Right lobe of liver (tissue), 6 donors: ENCODE data around the gene WFIKKN2. TPM values are rescaled to one million over a fixed set of nuclear protein-coding genes. Genes with fewer than 3 reads are reported as not detected.

Experiments used
- ATAC-seq, 4 donors: fragments of 200-7000 bp; cut with Tn5 transposase; one replicate each; pipeline ENCODE4 v1.9.1; 2020; ENCODE audit warnings: mild to moderate bottlenecking in 4 of 4, moderate library complexity in 4 of 4
- DNase-seq, 3 donors: peaks; one replicate each; pipeline ENCODE4 v3.0.0-alpha.2; 2020
- H3K27ac ChIP-seq, 3 donors: fragments of 200-600 bp; one replicate each; pipeline ENCODE4 v1.8.0; 2022
- H3K27me3 ChIP-seq, 2 donors: fragments of 200-600 bp; one replicate each; pipeline ENCODE4 v1.8.0; 2022
- H3K36me3 ChIP-seq, 4 donors: fragments of 200-600 bp; sonication (generic) in 1 of 4; one replicate each; pipeline versions ENCODE4 v1.5.1 to v1.8.0; 2017 to 2022; ENCODE audit warnings: control low read depth in 1 of 4
- H3K4me1 ChIP-seq, 4 donors: fragments of 200-600 bp; sonication (generic) in 1 of 4; one replicate each; pipeline versions ENCODE4 v1.5.1 to v1.8.0; 2017 to 2022; ENCODE audit warnings: control low read depth in 1 of 4
- H3K4me3 ChIP-seq, 3 donors: fragments of 200-600 bp; one replicate each; pipeline ENCODE4 v1.8.0; 2022
- H3K9me3 ChIP-seq, 4 donors: fragments of 200-600 bp; sonication (generic) in 1 of 4; one replicate each; pipeline versions ENCODE4 v1.5.1 to v1.8.0; 2017 to 2022; ENCODE audit warnings: control low read depth in 1 of 4
- POLR2A ChIP-seq: fragments of 450-650 bp; IDR thresholded peaks from one replicate; pipeline ENCODE4 v1.6.1; 2017; ENCODE audit warnings: antibody characterized with exemption, mild to moderate bottlenecking
- WGBS: methylation state at CpG from one replicate; pipeline ENCODE4 v1.1.6; 2018; ENCODE audit warnings: low coverage, low lambda C conversion rate; ENCODE audit not compliant: insufficient coverage; ENCODE audit errors: missing lambda C conversion rate; 5-methylcytosine and 5-hydroxymethylcytosine counted together
- intact Hi-C, 2 donors: fragments of 100-400 bp; cut with DNase I; formaldehyde crosslinking; loops; one replicate each; pipeline versions ENCODE4 v1.11.2 to v1.14.1; 2022
- total RNA-seq, 6 experiments: library from RNA; depleted of rRNA in 2 of 6; stranded (reverse); fragments of >200 nt in 2 of 6; fragmentation: NEBNext Ultra II Directional in 3 of 6; extraction: Animal tissue kit (Norgen Biotek cat#: 25700) in 3 of 6; gene quantifications; one replicate each; pipeline versions ENCODE4 v1.1.0 to v1.2.4, GENCODE V29; 2016 to 2023
- TF ChIP-seq, protein P1 (sequence below), 4 donors: fragments of 200-600 bp in 3 of 4; fragments of 450-650 bp in 1 of 4; IDR thresholded peaks; one replicate each; pipeline versions ENCODE4 v1.5.1 to v1.8.0; 2016 to 2022; ENCODE audit warnings: antibody characterized with exemption in 4 of 4, mild to moderate bottlenecking in 2 of 4
- donor health status: DM: no; HTN: yes; CAD: no.
- donor health status: DM: no; HTN: no; CAD: no.
- donor health status: DM: no; HTN: no; CAD: no.
- donor health status: DM: no; HTN: yes; CAD: no.
- donor health status: DM: no; HTN: yes; CAD: no.

The WFIKKN2 gene
- total RNA-seq, 6 experiments from 2014 or later: not detected

DNA sequence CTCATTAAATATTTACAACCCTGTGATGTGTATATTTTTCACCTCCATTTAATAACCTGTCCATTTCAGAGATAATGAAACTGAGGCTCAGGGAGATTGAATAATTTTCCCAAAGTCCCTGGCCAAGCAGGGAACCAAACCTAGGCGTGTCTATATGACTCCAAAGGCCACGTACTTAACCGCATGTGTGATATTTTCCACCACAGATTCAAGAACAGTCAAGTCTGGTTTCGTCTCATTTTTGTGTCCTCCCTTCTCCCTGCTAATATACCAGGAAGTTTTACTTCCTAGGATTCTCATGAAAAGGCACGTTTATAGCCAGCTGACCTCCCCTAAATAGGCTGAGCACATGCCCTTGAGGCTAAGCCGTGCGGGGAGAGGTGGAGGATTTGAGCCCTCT, 15.3 kb downstream of the WFIKKN2 start:
- Histone ChIP-seq H3K36me3 (no peaks in the 10 kb centered on the region), H3K27me3 (no peaks in the 10 kb centered on the region), H3K27ac (no peak overlapping the region), H3K9me3 (no peaks in the 10 kb centered on the region), H3K4me1 (peaks cover 0 to 30% (median 15%) of the 10 kb centered on the region in 4 donors), H3K4me3 (no peak overlapping the region)
- ATAC-seq (no peak), DNase-seq (no peak)
- TF ChIP-seq POLR2A: no peak
- TF ChIP-seq, protein P1, sequence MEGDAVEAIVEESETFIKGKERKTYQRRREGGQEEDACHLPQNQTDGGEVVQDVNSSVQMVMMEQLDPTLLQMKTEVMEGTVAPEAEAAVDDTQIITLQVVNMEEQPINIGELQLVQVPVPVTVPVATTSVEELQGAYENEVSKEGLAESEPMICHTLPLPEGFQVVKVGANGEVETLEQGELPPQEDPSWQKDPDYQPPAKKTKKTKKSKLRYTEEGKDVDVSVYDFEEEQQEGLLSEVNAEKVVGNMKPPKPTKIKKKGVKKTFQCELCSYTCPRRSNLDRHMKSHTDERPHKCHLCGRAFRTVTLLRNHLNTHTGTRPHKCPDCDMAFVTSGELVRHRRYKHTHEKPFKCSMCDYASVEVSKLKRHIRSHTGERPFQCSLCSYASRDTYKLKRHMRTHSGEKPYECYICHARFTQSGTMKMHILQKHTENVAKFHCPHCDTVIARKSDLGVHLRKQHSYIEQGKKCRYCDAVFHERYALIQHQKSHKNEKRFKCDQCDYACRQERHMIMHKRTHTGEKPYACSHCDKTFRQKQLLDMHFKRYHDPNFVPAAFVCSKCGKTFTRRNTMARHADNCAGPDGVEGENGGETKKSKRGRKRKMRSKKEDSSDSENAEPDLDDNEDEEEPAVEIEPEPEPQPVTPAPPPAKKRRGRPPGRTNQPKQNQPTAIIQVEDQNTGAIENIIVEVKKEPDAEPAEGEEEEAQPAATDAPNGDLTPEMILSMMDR (IDR thresholded peaks at IDR 0.05): no peak
- WGBS: 81% methylated on average over 7 of the region's 7 CpGs
- intact Hi-C loops: loop anchor here in 1 of 2 donors (5.0 kb wide), 1 partner anchor 102 kb away; no protein-coding TSS in a partner anchor

DNA sequence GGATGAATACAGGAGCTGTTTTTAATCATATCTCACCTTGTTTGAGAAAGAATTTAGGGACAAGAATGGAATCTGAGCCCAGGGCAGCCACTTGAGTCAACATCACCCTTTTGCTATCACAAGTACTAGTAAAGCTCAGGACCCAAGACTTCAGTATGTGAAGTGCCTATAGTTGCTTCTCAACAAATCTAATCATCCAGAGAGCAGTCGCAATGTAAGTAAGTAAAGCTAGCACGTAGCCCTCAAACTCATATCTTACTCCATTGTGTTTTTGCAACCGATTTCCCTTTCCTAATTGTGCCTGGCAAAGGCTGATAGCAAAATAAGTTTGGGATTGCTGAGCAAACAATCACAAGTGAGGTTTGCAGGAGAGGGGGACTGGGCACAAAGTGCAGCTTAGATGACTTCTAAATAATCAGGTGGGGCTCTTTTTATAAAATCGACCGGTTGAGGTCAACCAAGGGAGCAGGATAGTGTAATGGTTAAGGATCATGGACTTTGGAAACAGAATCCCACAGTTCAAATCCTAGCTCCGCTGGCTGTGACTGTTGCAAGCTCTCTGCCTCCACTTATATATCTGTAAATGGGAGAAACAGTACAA, 17.7 kb downstream of the WFIKKN2 start:
- no peak overlapping the region for H3K4me3 ChIP-seq
- peak overlapping the region; percentile 76 to 94 (median 81) for H3K27ac ChIP-seq
- H3K9me3 ChIP-seq: no peaks in the 10 kb centered on the region
- ATAC-seq (peak; percentile 59 to 82 (median 68)), DNase-seq (peak in 1 of 3 donors; percentile 74)
- peaks cover 0 to 40% (median 18%) of the 10 kb centered on the region in 4 donors for H3K4me1 ChIP-seq
- H3K36me3 ChIP-seq: no peaks in the 10 kb centered on the region
- intact Hi-C loops: loop anchor here in 1 of 2 donors (5.0 kb wide), 1 partner anchor 99 kb away; no protein-coding TSS in a partner anchor
- TF ChIP-seq POLR2A: peak; percentile 39
- TF ChIP-seq, protein P1 (IDR thresholded peaks at IDR 0.05): no peak
- H3K27me3 ChIP-seq: no peaks in the 10 kb centered on the region
- 33% methylated on average over 6 of the region's 6 CpGs for WGBS

DNA sequence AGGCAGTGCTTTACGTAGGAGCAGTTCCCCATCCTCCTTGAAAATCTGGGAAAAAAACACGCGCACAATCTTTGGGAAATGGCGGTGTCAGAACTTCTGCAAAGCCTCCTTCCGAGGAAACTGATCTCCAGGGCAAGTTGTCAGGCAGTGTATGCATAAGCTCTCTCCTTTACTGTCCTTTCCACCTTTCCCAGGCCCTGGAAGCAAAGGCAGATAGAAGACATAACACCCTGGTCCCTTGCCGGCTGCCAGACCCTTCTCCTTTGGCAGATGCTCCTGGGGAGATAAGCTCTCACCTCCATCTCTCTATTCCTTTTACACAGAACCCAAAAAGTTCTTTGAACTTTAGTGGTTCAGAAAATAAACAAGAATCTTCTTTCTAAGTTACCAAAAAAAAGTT, 18.4 kb downstream of the WFIKKN2 start:
- Histone ChIP-seq H3K27ac (peak overlapping the region in 2 of 3 donors; percentile 81 to 94), H3K36me3 (no peaks in the 10 kb centered on the region), H3K9me3 (no peaks in the 10 kb centered on the region), H3K27me3 (no peaks in the 10 kb centered on the region), H3K4me3 (no peak overlapping the region), H3K4me1 (peaks cover 0 to 40% (median 18%) of the 10 kb centered on the region in 4 donors)
- no peak for DNase-seq
- no peak for ATAC-seq
- 64% methylated on average over 5 of the region's 6 CpGs for WGBS
- intact Hi-C loops: loop anchor here in 1 of 2 donors (5.0 kb wide), 1 partner anchor 99 kb away; no protein-coding TSS in a partner anchor
- no peak for TF ChIP-seq POLR2A
- TF ChIP-seq, protein P1 (IDR thresholded peaks at IDR 0.05): no peak

DNA sequence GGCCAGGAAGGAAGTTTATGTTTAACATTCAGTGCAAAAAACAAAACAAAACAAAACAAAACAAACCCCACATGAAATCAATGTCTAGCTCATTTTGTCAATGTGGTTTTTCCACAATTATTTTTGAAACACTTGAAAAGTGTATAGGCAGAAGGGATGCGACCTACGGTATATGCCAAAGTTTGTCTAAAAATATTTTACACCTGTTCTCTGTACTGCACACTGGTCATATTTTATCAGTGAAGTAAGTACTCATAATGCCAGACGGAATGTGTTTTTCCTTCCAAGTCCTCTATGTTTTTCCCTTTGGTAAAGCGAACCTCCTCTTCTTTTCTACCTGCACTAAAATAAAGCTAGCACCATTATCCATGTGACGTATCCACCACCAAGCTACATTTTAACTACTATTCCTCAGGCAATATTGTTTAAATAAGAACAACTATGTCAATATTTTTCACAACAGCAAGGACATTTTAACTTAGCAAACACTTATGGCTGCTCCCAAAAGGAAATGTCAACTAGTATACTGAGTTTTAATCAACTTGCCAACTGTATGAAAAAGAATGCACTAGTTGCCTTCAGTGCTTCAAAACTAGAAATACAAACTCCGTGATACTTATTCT, 20.4 kb downstream of the WFIKKN2 start:
- peak overlapping the region; percentile 19 to 94 (median 66) for H3K27ac ChIP-seq
- ATAC-seq: peak; percentile 31 to 56 (median 48)

More for the DNA sequence above, 20.4 kb downstream of the WFIKKN2 start:
- intact Hi-C loops: no loop called here
- H3K4me3 ChIP-seq: no peak overlapping the region
- no peak for DNase-seq
- 22% methylated on average over 6 of the region's 6 CpGs for WGBS
- no peaks in the 10 kb centered on the region for H3K9me3 ChIP-seq
- peaks cover 0 to 40% (median 18%) of the 10 kb centered on the region in 4 donors for H3K4me1 ChIP-seq
- H3K27me3 ChIP-seq: no peaks in the 10 kb centered on the region
- no peaks in the 10 kb centered on the region for H3K36me3 ChIP-seq
- TF ChIP-seq, protein P1 (IDR thresholded peaks at IDR 0.05): no peak
- no peak for TF ChIP-seq POLR2A
